HCT116 (cell line): ENCODE data around the gene GAPDH. TPM values are rescaled to one million over a fixed set of nuclear protein-coding genes. Genes with fewer than 3 reads are reported as not detected.

Experiments used
- ATAC-seq: fragments of 200-7000 bp; cut with Tn5 transposase; 2 replicates; pipeline ENCODE4 v1.9.1; 2020; ENCODE audit warnings: mild to moderate bottlenecking, moderate library complexity
- BruUV-seq: library from RNA; stranded (reverse); fragments of 400-500 nt; replicated peaks from 2 replicates; lab custom pipeline; 2021; lab: Mats Ljungman, UMichigan
- CTCF ChIA-PET: fragments of 300-600 bp; sonication (Branson Sonifier 250); formaldehyde crosslinking; loops from one replicate; lab custom pipeline; 2021; ENCODE audit warnings: antibody characterized with exemption; lab: Charles Lee
- POLR2A ChIA-PET: fragments of 300-600, 350-600 bp; sonication (Branson Sonifier 250); formaldehyde crosslinking; loops from one replicate; lab custom pipeline; 2021; ENCODE audit warnings: antibody characterized with exemption; lab: Charles Lee
- RAD21 ChIA-PET, 2 experiments: fragments of 300-600 bp; sonication (Branson Sonifier 250); formaldehyde crosslinking; loops; one replicate each; lab custom pipeline; 2023; ENCODE audit warnings: low total read pairs in 2 of 2; ENCODE audit not compliant: uncharacterized antibody in 2 of 2, unreplicated experiment in 2 of 2, low non-redundant PET in 1 of 2; lab: Charles Lee
- DNase-seq: peaks from one replicate; pipeline ENCODE4 v3.0.0-alpha.2; 2010; ENCODE audit warnings: low read depth, low spot score
- H2AFZ ChIP-seq: fragments of 200-600 bp; shearing (Covaris generic), sonication (generic); 2 replicates; pipeline ENCODE4 v1.6.1; 2017; ENCODE audit warnings: low read depth, mixed run types, mixed read lengths, antibody characterized with exemption, low read length; ENCODE audit not compliant: poor library complexity, severe bottlenecking
- H3K27ac ChIP-seq: 2 replicates; pipeline ENCODE4 v1.5.1; 2012; ENCODE audit warnings: low read depth, low read length
- H3K27me3 ChIP-seq: fragments of 200-600 bp; sonication (generic); 2 replicates; pipeline ENCODE4 v1.6.1; 2016; ENCODE audit warnings: mixed run types, low read length, mixed read lengths; ENCODE audit not compliant: insufficient read depth
- H3K36me3 ChIP-seq, 2 experiments: fragments of 200-500 bp in 1 of 2; fragments of 200-600 bp in 1 of 2; sonication (Bioruptor generic) in 1 of 2; sonication (generic) in 1 of 2; 2 replicates each; pipeline versions ENCODE4 v1.5.1 to v1.6.1; 2014 to 2016; ENCODE audit warnings: low read length in 2 of 2, inconsistent platforms in 1 of 2, mixed read lengths in 1 of 2, mixed run types in 1 of 2; ENCODE audit not compliant: insufficient read depth in 2 of 2, control insufficient read depth in 1 of 2
- H3K4me1 ChIP-seq, 2 experiments: fragments of 200-600 bp in 1 of 2; sonication (generic) in 1 of 2; 2 replicates each; pipeline versions ENCODE4 v1.5.1 to v1.6.1; 2012 to 2017; ENCODE audit warnings: low read length in 2 of 2, inconsistent platforms in 1 of 2, mild to moderate bottlenecking in 1 of 2, mixed read lengths in 1 of 2, mixed run types in 1 of 2, moderate library complexity in 1 of 2; ENCODE audit not compliant: insufficient read depth in 2 of 2, control insufficient read depth in 1 of 2
- H3K4me2 ChIP-seq: fragments of 200-600 bp; sonication (generic); 2 replicates; pipeline ENCODE4 v1.6.1; 2017; ENCODE audit warnings: mixed run types, low read length, mixed read lengths
- H3K4me3 ChIP-seq, 2 experiments: fragments of 200-600 bp in 1 of 2; sonication (generic) in 1 of 2; replicated peaks in 1 of 2; 2 replicates each; pipeline ENCODE4 v1.5.1; 2011 to 2016; ENCODE audit warnings: low read length in 2 of 2, control low read depth in 1 of 2, low read depth in 1 of 2, mild to moderate bottlenecking in 1 of 2, mixed read lengths in 1 of 2, mixed run types in 1 of 2
- H3K79me2 ChIP-seq: fragments of 200-600 bp; sonication (generic); 2 replicates; pipeline ENCODE4 v1.6.1; 2017; ENCODE audit warnings: mild to moderate bottlenecking, mixed run types, low read length, moderate library complexity, mixed read lengths; ENCODE audit not compliant: insufficient read depth
- H3K9ac ChIP-seq: fragments of 200-600 bp; sonication (generic); 2 replicates; pipeline ENCODE4 v1.6.1; 2016; ENCODE audit warnings: low read length, mixed read lengths
- H3K9me2 ChIP-seq: fragments of 200-600 bp; sonication (generic), shearing (Covaris generic); 2 replicates; pipeline ENCODE4 v1.6.1; 2017; ENCODE audit warnings: mixed run types, mild to moderate bottlenecking, moderate library complexity; ENCODE audit not compliant: insufficient read depth
- H3K9me3 ChIP-seq, 2 experiments: fragments of 200-500 bp in 1 of 2; fragments of 200-600 bp in 1 of 2; sonication (Bioruptor generic) in 1 of 2; sonication (generic) in 1 of 2; 2 replicates each; pipeline ENCODE4 v1.6.1; 2014 to 2017; ENCODE audit warnings: low read length in 2 of 2, mixed read lengths in 2 of 2, inconsistent platforms in 1 of 2, low read depth in 1 of 2, mild to moderate bottlenecking in 1 of 2, mixed run types in 1 of 2, moderate library complexity in 1 of 2; ENCODE audit not compliant: control insufficient read depth in 1 of 2, insufficient read depth in 1 of 2
- H4K20me1 ChIP-seq: fragments of 200-600 bp; sonication (generic), shearing (Covaris generic); 2 replicates; pipeline ENCODE4 v1.6.1; 2017; ENCODE audit warnings: mixed run types, mild to moderate bottlenecking, moderate library complexity; ENCODE audit not compliant: insufficient read depth
- CTCF ChIP-seq, 3 experiments: fragments of 200-600 bp in 1 of 3; sonication (generic) in 1 of 3; IDR thresholded peaks in 2 of 3; conservative IDR thresholded peaks in 1 of 3; 2 replicates each; pipeline ENCODE4 v1.5.1; 2012 to 2017; ENCODE audit warnings: low read depth in 2 of 3, low read length in 2 of 3, antibody characterized with exemption in 1 of 3, borderline replicate concordance in 1 of 3, control low read depth in 1 of 3, mild to moderate bottlenecking in 1 of 3, mixed read lengths in 1 of 3, mixed run types in 1 of 3, moderate library complexity in 1 of 3; ENCODE audit not compliant: insufficient read depth in 1 of 3
- EZH2 ChIP-seq: fragments of 200-600 bp; sonication (generic); IDR thresholded peaks from 2 replicates; pipeline ENCODE4 v1.6.1; 2017; ENCODE audit warnings: antibody characterized with exemption, mixed run types
- EZH2phosphoT487 ChIP-seq: fragments of 200-600 bp; IDR thresholded peaks from 2 replicates; pipeline ENCODE4 v1.6.1; 2018; ENCODE audit warnings: antibody characterized with exemption, borderline replicate concordance
- POLR2A ChIP-seq: IDR thresholded peaks from 2 replicates; pipeline ENCODE4 v1.7.0; 2011; ENCODE audit warnings: borderline replicate concordance; ENCODE audit not compliant: insufficient read depth, insufficient read length; ENCODE audit errors: extremely low read depth
- YY1 ChIP-seq: IDR thresholded peaks from 2 replicates; pipeline ENCODE4 v1.6.1; 2011; ENCODE audit warnings: low read length, low read depth, moderate library complexity, mild to moderate bottlenecking; ENCODE audit not compliant: insufficient replicate concordance; ENCODE audit errors: extremely low read depth
- ZFX ChIP-seq: fragments of 450-650 bp; IDR thresholded peaks from 2 replicates; pipeline ENCODE4 v1.6.1; 2017
- intact Hi-C: fragments of 100-400 bp; cut with micrococcal nuclease; formaldehyde crosslinking; loops from 2 replicates; pipeline ENCODE4 v1.10.0; 2022
- total RNA-seq: library from RNA; stranded (reverse); gene quantifications from one replicate; pipeline ENCODE4 v1.2.1, GENCODE V29; 2021; ENCODE audit not compliant: unreplicated experiment

The GAPDH gene
- total RNA-seq, 1 experiment from 2014 or later: 5,901 TPM

- BruUV-seq: no TSS peak
- peaks cover 18% of the 10 kb centered on the region; the same call in 1 of the 2 replicates for H4K20me1 ChIP-seq
- ChIA-PET CTCF (interaction anchor here (1.0 kb wide), 1 partner anchor 151 kb away, joined by 3 read pairs; no protein-coding TSS in a partner anchor), POLR2A (interaction anchor here (0.8 to 1.1 kb wide), 4 partner anchors 9 to 197 kb away, joined by 3 to 5 read pairs (median 4); partner anchors contain the start of genes MRPL51 and VAMP1), RAD21 (interaction anchor here in 1 of 2 experiments (0.5 kb wide), 1 partner anchor 174 kb away, joined by 3 read pairs; no protein-coding TSS in a partner anchor)
- peak overlapping the region; percentile 97 for H3K4me2 ChIP-seq
- peak; percentile 40 for ATAC-seq
- H3K27me3 ChIP-seq: no peaks in the 10 kb centered on the region
- no peaks in the 10 kb centered on the region for H3K9me2 ChIP-seq
- H3K4me3 ChIP-seq: peak overlapping the region; percentile 96 to 98
- no peak for DNase-seq
- H3K9me3 ChIP-seq: no peaks in the 10 kb centered on the region
- peak overlapping the region; percentile 98 for H3K9ac ChIP-seq
- no peak overlapping the region for H2AFZ ChIP-seq
- intact Hi-C loops: loop anchor here (2.0 to 10.0 kb wide), 2 partner anchors 38 to 198 kb away; partner anchors contain the start of gene NCAPD2
- peaks cover 35 to 74% of the 10 kb centered on the region in 2 experiments for H3K36me3 ChIP-seq
- H3K79me2 ChIP-seq: peaks cover 54% of the 10 kb centered on the region
- peaks cover 15 to 59% of the 10 kb centered on the region in 2 experiments for H3K4me1 ChIP-seq
- H3K27ac ChIP-seq: peak overlapping the region; percentile 99
- TF ChIP-seq YY1 (peak; percentile 15), POLR2A (peak; percentile 31), CTCF (IDR thresholded peaks at IDR 0.05 in 2 of 3, conservative IDR thresholded peaks at IDR 0.05 in 1 of 3; ENCODE audit: borderline replicate concordance in 1 of 3, insufficient read depth in 1 of 3, low read depth in 2 of 3, low read length in 2 of 3) (no peak)
Measured at GRCh38 chr12:6532927-6533652, 1.2 kb upstream of the GAPDH start.

GRCh38 chr12:6533653-6533922, 729 bp upstream of the GAPDH start:
- Histone ChIP-seq H3K4me1 (peaks cover 15 to 64% of the 10 kb centered on the region in 2 experiments), H3K9me2 (no peaks in the 10 kb centered on the region), H4K20me1 (peaks cover 18% of the 10 kb centered on the region; the same call in 1 of the 2 replicates), H3K9me3 (no peaks in the 10 kb centered on the region), H3K79me2 (peaks cover 54% of the 10 kb centered on the region), H3K4me2 (peak overlapping the region; percentile 97), H3K36me3 (peaks cover 31 to 69% of the 10 kb centered on the region in 2 experiments), H2AFZ (no peak overlapping the region), H3K4me3 (peak overlapping the region; percentile 96 to 98), H3K27ac (peak overlapping the region; percentile 99), H3K9ac (peak overlapping the region; percentile 98), H3K27me3 (no peaks in the 10 kb centered on the region)
- ATAC-seq: peak; percentile 21
- CTCF ChIA-PET: no interaction called here
- RAD21 ChIA-PET: no interaction called here
- POLR2A ChIA-PET: interaction anchor here (0.5 to 7.0 kb wide), 43 partner anchors 10 to 449 kb away, joined by 3 to 84 read pairs (median 4); partner anchors contain the start of genes CDCA3, MRPL51, NOP2 and TNFRSF1A
- TF ChIP-seq ZFX (peak; percentile 46; the same call in 1 of the 2 replicates), EZH2phosphoT487 (no peak), EZH2 (no peak)
- no peak for DNase-seq
- TSS peak; percentile 67 for BruUV-seq
- intact Hi-C loops: loop anchor here (2.0 to 10.0 kb wide), 2 partner anchors 39 to 199 kb away; partner anchors contain the start of gene NCAPD2
